Dendritic cell treated with granulocyte-macrophage colony-stimulating factor and Interleukin-4, amounts not matched to agents 40 ng/mL and 50 ng/mL, for 4 days (primary cell): ENCODE data around the gene DENND2D.
"Not testable (repeated sequence)": the region's sequence is repeated elsewhere in the genome, so short reads cannot be mapped to it uniquely, and the experiment has no call there.

Experiments used
- H3K27ac Mint-ChIP-seq: one replicate; pipeline ENCODE4 v1.8.0; 2022; ENCODE audit warnings: mild to moderate bottlenecking, mixed read lengths
- H3K27me3 Mint-ChIP-seq: one replicate; pipeline ENCODE4 v1.8.0; 2022; ENCODE audit warnings: mild to moderate bottlenecking, mixed read lengths
- H3K36me3 Mint-ChIP-seq: one replicate; pipeline ENCODE4 v1.8.0; 2022; ENCODE audit warnings: low read depth, mixed read lengths
- H3K4me1 Mint-ChIP-seq: one replicate; pipeline ENCODE4 v1.8.0; 2022; ENCODE audit warnings: low read depth, mixed read lengths
- H3K4me3 Mint-ChIP-seq: one replicate; pipeline ENCODE4 v1.8.0; 2022; ENCODE audit warnings: mild to moderate bottlenecking, moderate library complexity, mixed read lengths
- H3K9me3 Mint-ChIP-seq: one replicate; pipeline ENCODE4 v1.8.0; 2022; ENCODE audit warnings: mixed read lengths
- intact Hi-C: fragments of 100-400 bp; cut with micrococcal nuclease; formaldehyde crosslinking; loops from one replicate; pipeline ENCODE4 v1.15.0; 2022

DENND2D gene

DNA sequence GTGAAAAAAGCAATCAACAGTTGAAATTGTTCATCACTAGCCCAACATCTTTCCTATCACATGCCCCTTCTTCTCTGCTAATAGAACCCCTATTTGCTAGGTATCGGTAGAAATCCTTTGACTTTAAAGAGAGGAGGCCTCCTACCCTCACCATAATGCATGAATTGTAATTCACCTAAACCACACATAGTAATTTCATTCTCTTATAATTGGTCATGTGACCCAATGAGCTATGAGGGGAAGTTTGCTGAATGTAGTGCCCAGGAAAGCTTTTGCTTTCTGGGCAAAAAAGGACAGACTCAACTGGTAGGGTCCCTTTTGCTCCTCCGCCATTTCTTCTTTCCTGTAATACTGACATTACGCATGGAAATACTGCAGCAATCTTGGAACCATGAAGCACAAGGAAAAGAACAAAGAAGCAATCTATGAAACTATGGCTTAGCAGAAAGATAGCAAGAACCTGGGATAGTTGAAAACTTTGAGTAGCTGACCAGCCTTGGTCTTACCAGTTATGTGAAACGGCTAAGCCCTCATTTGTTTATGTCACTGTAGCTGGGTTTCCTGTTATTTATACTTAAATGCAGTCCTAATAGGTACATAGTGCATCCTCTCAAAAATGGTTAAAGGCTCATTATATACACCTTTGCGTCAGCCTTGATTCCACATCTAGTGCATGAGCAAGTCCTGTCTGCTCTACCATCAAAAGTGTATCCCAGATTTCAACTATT lies 16.9 kb upstream of the DENND2D start:
- Mint-ChIP-seq H3K4me3 (no peak overlapping the region), H3K9me3 (no peaks in the 10 kb centered on the region), H3K27me3 (no peaks in the 10 kb centered on the region), H3K36me3 (no peaks in the 10 kb centered on the region), H3K4me1 (peaks cover 95% of the 10 kb centered on the region), H3K27ac (peak overlapping the region; percentile 79)
- intact Hi-C loops: loop anchor here (10.0 kb wide), 1 partner anchor 127 kb away; no protein-coding TSS in a partner anchor

- H3K4me3 Mint-ChIP-seq: no peak overlapping the region
- H3K36me3 Mint-ChIP-seq: no peaks in the 10 kb centered on the region
- H3K4me1 Mint-ChIP-seq: peaks cover 91% of the 10 kb centered on the region
- H3K27me3 Mint-ChIP-seq: no peaks in the 10 kb centered on the region
- intact Hi-C loops: loop anchor here (10.0 kb wide), 1 partner anchor 128 kb away; no protein-coding TSS in a partner anchor
- peak overlapping the region; percentile 79 for H3K27ac Mint-ChIP-seq
- H3K9me3 Mint-ChIP-seq: no peaks in the 10 kb centered on the region
These were observed 16.3 kb upstream of the DENND2D start for GRCh38 chr1:111216751-111217150.

DNA sequence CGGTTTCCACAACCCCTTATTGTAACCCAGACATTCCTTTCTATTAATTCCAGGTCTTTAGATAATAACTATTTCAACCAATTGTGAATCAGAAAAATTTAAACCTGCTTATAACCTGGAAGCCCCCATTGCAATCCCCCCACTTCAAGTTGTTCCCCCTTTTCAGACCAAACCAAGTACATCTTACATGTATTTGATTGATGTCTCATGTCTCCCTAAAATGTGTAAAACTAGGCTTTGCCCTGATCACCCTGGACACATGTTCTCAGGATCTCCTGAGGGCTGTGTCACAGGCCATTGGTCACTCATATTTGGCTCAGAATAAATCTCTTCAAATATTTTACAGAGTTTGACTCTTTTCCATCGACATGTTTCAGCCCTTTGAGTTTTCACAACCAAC lies 14.8 kb upstream of the DENND2D start:
- not testable (repeated sequence) for H3K9me3 Mint-ChIP-seq, H3K36me3 Mint-ChIP-seq, H3K4me3 Mint-ChIP-seq, H3K27me3 Mint-ChIP-seq
- H3K27ac Mint-ChIP-seq: peak overlapping the region; percentile 79
- H3K4me1 Mint-ChIP-seq: peaks cover 77% of the 10 kb centered on the region
- intact Hi-C loops: loop anchor here (10.0 kb wide), 1 partner anchor 130 kb away; no protein-coding TSS in a partner anchor

DNA sequence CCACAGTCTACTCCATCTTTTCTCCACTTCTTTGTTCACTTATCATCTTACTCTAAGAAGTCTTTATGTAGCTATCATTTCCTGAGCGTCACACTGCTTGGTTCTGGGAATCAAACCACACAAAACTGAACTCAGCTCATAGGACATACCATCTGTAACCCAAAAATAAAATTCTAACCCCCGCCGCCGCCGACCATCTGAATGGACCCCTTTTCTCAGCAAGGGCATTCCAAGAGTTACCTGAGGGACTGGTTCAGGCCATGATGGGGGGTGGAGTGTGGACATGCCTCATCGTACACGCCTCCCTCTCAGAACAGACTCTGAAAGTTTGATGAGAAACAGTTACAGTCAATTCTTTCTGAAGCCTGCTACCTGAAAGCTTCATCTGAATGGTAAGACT lies 14.4 kb upstream of the DENND2D start:
- H3K27me3 Mint-ChIP-seq: no peaks in the 10 kb centered on the region
- no peak overlapping the region for H3K4me3 Mint-ChIP-seq
- H3K9me3 Mint-ChIP-seq: no peaks in the 10 kb centered on the region
- peak overlapping the region; percentile 79 for H3K27ac Mint-ChIP-seq
- no peaks in the 10 kb centered on the region for H3K36me3 Mint-ChIP-seq
- intact Hi-C loops: loop anchor here (10.0 kb wide), 1 partner anchor 130 kb away; no protein-coding TSS in a partner anchor
- H3K4me1 Mint-ChIP-seq: peaks cover 73% of the 10 kb centered on the region

- Mint-ChIP-seq H3K4me1 (peaks cover 67% of the 10 kb centered on the region), H3K36me3 (no peaks in the 10 kb centered on the region), H3K27me3 (no peaks in the 10 kb centered on the region), H3K4me3 (no peak overlapping the region), H3K9me3 (no peaks in the 10 kb centered on the region), H3K27ac (no peak overlapping the region)
- intact Hi-C loops: loop anchor here (10.0 kb wide), 1 partner anchor 131 kb away; no protein-coding TSS in a partner anchor
These were observed 13.8 kb upstream of the DENND2D start for GRCh38 chr1:111214074-111214801.

DNA sequence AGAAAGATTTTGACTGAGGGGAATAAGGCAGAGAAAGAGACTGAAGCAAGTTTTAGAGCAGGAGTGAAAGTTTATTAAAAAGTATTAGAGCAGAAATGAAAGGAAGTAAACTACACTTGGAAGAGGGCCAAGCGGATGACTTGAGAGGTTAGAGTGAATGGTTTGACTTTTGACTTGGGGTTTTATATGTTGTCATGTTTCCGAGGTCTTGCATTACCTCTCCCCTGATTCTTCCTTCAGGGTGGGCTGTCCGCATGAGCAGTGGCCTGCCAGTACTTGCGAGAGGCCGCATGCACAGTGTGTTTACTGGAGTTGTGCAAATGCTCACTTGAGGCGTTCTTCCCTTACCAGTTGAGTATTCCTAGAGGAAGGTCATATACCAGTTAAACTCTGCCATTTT lies 13.0 kb upstream of the DENND2D start:
- H3K27ac Mint-ChIP-seq: no peak overlapping the region
- intact Hi-C loops: loop anchor here (10.0 kb wide), 1 partner anchor 131 kb away; no protein-coding TSS in a partner anchor
- H3K4me3 Mint-ChIP-seq: no peak overlapping the region

DNA sequence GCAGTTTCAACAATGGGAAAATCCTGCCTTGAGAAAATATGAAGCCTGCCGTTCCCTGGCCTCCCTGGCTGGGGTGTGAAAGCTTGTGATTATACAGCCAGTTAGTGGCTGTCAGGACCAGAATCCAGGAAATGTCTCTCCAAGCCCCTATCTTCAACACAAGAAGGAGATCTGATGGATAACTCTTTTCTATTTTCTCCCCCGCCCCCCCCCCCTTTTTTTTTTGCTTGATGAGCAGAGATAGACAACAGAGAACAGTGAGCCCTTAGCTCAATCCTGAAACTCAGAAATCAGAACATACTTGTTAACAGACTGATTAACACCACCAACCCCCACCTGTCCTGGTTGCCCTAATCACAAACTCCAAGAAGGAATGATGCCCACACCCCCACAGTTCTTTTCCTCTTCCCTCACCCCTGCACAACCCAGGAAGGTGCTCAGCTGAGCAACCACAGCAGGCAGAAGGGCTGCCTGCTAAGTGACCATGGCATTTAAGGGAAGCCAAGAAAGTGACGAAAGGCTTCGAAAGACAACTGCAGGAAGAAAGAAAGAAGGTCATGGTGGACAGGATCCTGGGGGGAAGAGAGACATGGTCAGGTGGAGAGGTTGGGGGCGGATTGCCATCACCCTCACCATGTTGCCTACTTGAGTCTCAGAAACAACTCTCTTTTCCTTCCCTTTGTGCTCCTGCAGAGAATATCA lies 12.3 kb upstream of the DENND2D start:
- no peak overlapping the region for H3K27ac Mint-ChIP-seq
- intact Hi-C loops: loop anchor here (10.0 kb wide), 1 partner anchor 132 kb away; no protein-coding TSS in a partner anchor
- no peaks in the 10 kb centered on the region for H3K27me3 Mint-ChIP-seq
- H3K4me3 Mint-ChIP-seq: no peak overlapping the region
- no peaks in the 10 kb centered on the region for H3K9me3 Mint-ChIP-seq
- peaks cover 62% of the 10 kb centered on the region for H3K4me1 Mint-ChIP-seq
- no peaks in the 10 kb centered on the region for H3K36me3 Mint-ChIP-seq

More for the DNA sequence above, 13.0 kb upstream of the DENND2D start:
- Mint-ChIP-seq H3K9me3 (no peaks in the 10 kb centered on the region), H3K36me3 (no peaks in the 10 kb centered on the region), H3K27me3 (no peaks in the 10 kb centered on the region), H3K4me1 (peaks cover 65% of the 10 kb centered on the region)

DNA sequence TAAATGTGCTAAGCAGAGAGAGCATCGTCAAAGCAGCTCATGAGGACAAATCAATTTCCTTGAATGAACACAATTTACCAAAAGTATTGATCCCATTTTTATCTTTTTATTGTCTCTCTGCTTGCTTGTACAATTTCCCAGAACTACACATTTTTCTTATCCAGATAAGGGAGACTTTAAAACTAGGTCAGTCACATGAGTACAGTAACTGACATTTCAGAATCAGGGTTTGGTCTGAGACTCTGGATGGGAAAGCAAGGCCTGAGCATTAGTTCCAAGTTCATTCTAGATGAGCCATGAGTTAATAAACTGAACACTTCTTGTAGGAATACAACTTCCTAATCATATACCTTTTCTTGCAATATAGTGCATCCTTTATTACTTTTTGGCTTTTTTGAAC lies 11.5 kb upstream of the DENND2D start:
- intact Hi-C loops: loop anchor here (10.0 kb wide), 1 partner anchor 133 kb away; no protein-coding TSS in a partner anchor

DNA sequence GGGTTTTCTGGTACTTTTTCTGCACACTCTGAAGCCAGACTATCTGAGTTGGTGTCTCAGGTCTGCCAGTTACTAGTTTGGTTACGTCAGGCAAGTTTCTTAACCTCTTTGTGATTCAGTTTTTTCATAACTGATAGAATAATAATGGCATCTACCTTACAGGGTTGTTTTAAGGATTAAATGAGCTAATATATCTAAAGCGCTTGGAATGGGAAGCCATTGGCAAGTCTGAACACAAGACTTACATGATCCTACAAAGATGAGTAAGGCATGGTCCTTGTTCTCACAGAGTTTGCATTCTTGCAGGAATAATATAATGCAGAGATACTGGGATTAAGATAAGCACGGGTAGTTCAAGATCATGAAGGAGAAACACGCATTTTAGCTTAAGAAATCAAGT lies 9.2 kb upstream of the DENND2D start:
- Mint-ChIP-seq H3K36me3 (no peaks in the 10 kb centered on the region), H3K27me3 (no peaks in the 10 kb centered on the region), H3K9me3 (no peaks in the 10 kb centered on the region), H3K4me3 (no peak overlapping the region), H3K27ac (no peak overlapping the region), H3K4me1 (peaks cover 62% of the 10 kb centered on the region)
- intact Hi-C loops: loop anchor here (10.0 kb wide), 1 partner anchor 135 kb away; no protein-coding TSS in a partner anchor

More for the DNA sequence above, 11.5 kb upstream of the DENND2D start:
- Mint-ChIP-seq H3K27me3 (no peaks in the 10 kb centered on the region), H3K4me3 (no peak overlapping the region), H3K9me3 (no peaks in the 10 kb centered on the region), H3K27ac (no peak overlapping the region), H3K36me3 (no peaks in the 10 kb centered on the region), H3K4me1 (peaks cover 62% of the 10 kb centered on the region)

DNA sequence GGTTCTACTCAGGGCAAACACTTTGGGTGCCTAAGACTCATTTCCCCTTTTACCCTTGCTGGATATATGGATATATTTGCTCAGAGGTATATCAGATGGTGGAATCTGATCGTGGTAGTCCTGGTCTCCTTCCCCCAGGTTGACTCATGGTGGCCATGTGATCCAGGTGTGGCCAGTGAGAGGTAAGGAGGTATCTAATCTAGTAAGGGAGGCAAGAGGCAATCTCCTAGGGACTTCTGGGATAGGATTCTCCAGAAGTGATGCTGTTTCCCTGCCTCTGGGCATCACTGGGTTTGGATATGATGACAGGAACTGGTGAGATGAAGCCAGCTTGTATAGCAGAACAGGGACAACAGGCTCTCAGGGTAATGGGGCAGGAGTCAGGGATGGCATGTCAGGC lies 8.5 kb upstream of the DENND2D start:
- no peaks in the 10 kb centered on the region for H3K36me3 Mint-ChIP-seq
- peaks cover 59% of the 10 kb centered on the region for H3K4me1 Mint-ChIP-seq
- H3K4me3 Mint-ChIP-seq: no peak overlapping the region
- no peaks in the 10 kb centered on the region for H3K27me3 Mint-ChIP-seq
- H3K27ac Mint-ChIP-seq: no peak overlapping the region
- no peaks in the 10 kb centered on the region for H3K9me3 Mint-ChIP-seq
- intact Hi-C loops: no loop called here

DNA sequence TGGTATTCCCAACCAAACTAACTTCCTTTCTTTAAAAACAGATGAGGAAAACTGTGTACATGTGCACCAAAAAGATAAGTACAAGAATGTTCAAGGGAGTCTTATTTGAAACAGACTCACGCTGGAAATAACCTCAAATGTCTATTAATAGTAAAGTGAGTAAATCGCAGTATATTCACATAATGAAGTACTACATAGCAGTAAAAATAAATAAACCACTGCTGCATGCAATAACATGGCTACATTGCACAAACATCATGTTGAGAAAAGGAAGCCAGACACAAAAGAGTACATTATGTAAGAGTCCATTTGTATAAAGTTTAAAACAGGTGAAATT lies 5.2 kb upstream of the DENND2D start:
- Mint-ChIP-seq H3K9me3 (no peaks in the 10 kb centered on the region), H3K4me3 (no peak overlapping the region), H3K4me1 (peaks cover 69% of the 10 kb centered on the region), H3K27me3 (no peaks in the 10 kb centered on the region), H3K36me3 (no peaks in the 10 kb centered on the region), H3K27ac (peak overlapping the region; percentile 83)
- intact Hi-C loops: no loop called here

DNA sequence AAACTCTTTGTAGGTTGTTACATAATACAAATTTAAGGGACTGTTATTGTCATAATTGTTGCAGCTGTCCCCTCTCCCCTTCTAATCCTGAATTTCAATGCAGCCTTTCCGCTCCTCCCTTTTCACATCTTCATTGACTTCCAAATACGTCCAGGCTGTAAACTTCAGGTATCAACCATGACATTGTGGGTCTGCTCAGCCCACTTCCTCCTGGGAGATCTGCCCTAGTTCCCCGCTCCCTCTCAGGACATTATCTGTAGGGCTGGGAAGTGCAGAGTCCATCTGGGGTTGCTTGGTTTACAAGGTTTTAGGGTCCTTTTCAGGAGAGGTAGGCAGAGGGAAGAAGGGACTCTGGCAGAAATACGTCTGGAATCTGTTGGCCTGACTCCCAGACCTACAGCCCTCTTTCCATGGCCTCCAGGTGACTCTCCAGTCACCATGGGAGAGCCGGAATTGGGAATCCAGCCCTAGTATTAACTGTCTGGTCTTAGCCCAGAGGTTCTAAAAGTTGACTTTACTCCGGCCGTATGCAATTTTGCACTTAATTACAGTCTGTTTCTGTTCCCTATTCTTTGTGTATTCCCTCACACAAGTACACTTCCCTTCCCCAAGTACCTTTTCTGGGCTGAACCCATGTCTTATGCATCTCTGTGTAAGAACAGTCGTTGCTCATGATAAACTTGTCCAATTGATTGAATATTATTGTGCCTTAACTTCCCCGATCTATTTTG lies 4.7 kb upstream of the DENND2D start:
- Mint-ChIP-seq H3K9me3 (no peaks in the 10 kb centered on the region), H3K36me3 (no peaks in the 10 kb centered on the region), H3K27me3 (no peaks in the 10 kb centered on the region), H3K4me1 (peaks cover 75% of the 10 kb centered on the region), H3K4me3 (peak overlapping the region; percentile 76), H3K27ac (peak overlapping the region; percentile 83)
- intact Hi-C loops: loop anchor here (5.0 kb wide), 1 partner anchor 78 kb away; no protein-coding TSS in a partner anchor
